ENCODE data around the gene GRIN2B. TPM values are rescaled to one million over a fixed set of nuclear protein-coding genes. Genes with fewer than 3 reads are reported as not detected.

The GRIN2B gene
- total and polyA plus RNA-seq, 9 of the 15 experiments (the other 6 are each of a cell fraction or from before 2014, with no cell fraction given) = not detected

GRCh38 chr12:13935169-13935568 is 46.2 kb downstream of the GRIN2B start (continued):
- TF ChIP-seq, protein P1, sequence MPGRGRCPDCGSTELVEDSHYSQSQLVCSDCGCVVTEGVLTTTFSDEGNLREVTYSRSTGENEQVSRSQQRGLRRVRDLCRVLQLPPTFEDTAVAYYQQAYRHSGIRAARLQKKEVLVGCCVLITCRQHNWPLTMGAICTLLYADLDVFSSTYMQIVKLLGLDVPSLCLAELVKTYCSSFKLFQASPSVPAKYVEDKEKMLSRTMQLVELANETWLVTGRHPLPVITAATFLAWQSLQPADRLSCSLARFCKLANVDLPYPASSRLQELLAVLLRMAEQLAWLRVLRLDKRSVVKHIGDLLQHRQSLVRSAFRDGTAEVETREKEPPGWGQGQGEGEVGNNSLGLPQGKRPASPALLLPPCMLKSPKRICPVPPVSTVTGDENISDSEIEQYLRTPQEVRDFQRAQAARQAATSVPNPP (IDR thresholded peaks at IDR 0.05; ENCODE audit: borderline replicate concordance, insufficient read depth, insufficient read length) = no peak
- no peak for TF ChIP-seq PRPF4 (IDR thresholded peaks at IDR 0.05; ENCODE audit: insufficient read depth, low read depth, low read length, poor library complexity, severe bottlenecking)
- no peak for TF ChIP-seq SMARCB1 (IDR thresholded peaks at IDR 0.05; ENCODE audit: insufficient read length, low read depth)
- TF ChIP-seq THAP7 (CRISPR knock-in tag; IDR thresholded peaks at IDR 0.05) = no peak
- TF ChIP-seq MTF1 (CRISPR knock-in tag; IDR thresholded peaks at IDR 0.05; ENCODE audit: borderline replicate concordance) = no peak
- TF ChIP-seq CAMTA2 (CRISPR knock-in tag; conservative IDR thresholded peaks at IDR 0.05) = no peak
- TF ChIP-seq HMGXB4 (CRISPR knock-in tag; IDR thresholded peaks at IDR 0.05) = no peak
- TF ChIP-seq TEAD2 (tag; IDR thresholded peaks at IDR 0.05) = no peak
